A673 (cell line): ENCODE data around the gene SORBS2.

ENCODE experiments used
- CTCF ChIP-seq: fragments of 300-800, 200-600 bp; sonication (generic); conservative IDR thresholded peaks from 2 replicates; pipeline ENCODE4 v1.5.1; 2017; ENCODE audit warnings: low read depth, mild to moderate bottlenecking, antibody characterized with exemption, low read length, moderate library complexity, mixed read lengths
- EZH2 ChIP-seq: fragments of 200-600 bp; sonication (generic); IDR thresholded peaks from 2 replicates; pipeline ENCODE4 v1.6.1; 2017; ENCODE audit warnings: borderline replicate concordance, low read depth, mild to moderate bottlenecking, mixed read lengths, antibody characterized with exemption, low read length; ENCODE audit not compliant: poor library complexity, severe bottlenecking

- TF ChIP-seq CTCF (no peak), EZH2 (no peak)
These were observed 66.1 kb downstream of the SORBS2 start for GRCh38 chr4:185745891-185746290.
